GM19452 (cell line): ENCODE data around the gene XCR1.
"Not testable (repeated sequence)": the region's sequence is repeated elsewhere in the genome, so short reads cannot be mapped to it uniquely, and the experiment has no call there.

Experiments
- ATAC-seq: cut with Tn5 transposase; IDR thresholded peaks from one replicate; pipeline ENCODE4 v1.9.1; 2021; ENCODE audit not compliant: unreplicated experiment

XCR1 gene

DNA sequence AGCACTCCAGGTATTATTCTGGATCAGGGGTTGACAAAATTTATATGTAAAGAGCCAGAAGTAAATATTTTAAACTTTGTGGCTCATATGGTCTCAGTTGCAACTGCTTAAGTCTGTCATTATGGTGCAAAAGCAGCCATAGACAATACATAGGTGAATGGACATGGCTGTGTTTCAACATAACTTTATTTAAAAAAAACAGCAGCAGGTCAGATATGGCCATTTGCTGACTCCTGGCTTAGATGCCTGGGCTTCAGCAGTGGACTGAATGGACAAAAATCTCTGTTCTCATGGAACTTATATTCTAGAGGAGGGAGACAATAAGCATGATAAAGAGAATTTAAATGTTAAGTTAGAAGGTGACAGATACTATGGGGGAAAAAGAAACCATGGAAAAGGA lies 20.0 kb downstream of the XCR1 start:
- ATAC-seq, result no peak

DNA sequence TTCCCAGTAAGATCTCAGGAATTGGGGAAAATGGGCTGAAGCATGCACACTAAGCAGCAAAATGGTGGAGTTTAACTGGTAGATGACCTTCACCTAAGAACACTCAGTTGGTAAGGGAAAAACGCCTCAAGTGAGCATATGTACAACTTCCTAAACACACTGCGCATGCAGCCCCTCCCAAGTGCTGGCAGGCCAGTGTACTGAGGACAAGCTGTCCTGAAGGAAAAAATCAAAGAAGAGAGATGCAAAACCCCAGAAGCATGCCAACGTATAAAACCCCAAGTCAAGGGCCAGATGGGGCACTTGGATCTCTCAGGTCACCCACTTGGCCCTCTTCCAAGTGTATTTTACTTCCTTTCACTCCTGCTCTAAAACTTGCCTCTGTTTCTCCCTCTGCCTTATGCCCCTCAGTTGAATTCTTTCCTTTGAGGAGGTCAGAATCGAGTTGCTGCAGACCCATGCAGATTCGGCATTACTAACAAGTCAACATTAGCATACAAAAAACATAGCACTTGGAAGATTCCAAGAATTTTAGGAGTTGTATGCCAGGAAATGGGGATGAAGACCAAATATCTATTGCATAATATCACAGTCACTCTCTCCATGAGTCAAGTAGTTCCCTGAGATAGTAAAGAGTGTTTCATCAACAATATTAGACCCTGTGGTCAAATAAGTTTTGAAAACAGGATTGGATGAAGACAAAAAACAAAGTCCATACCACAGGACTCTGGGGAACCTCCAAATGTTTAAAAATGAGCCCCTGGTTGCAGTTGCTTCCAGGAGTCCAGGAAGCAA lies 20.8 kb downstream of the XCR1 start:
- ATAC-seq, result no peak

GRCh38 chr3:46003706-46004105 lies 23.6 kb downstream of the XCR1 start:
- not testable (repeated sequence) for ATAC-seq

DNA sequence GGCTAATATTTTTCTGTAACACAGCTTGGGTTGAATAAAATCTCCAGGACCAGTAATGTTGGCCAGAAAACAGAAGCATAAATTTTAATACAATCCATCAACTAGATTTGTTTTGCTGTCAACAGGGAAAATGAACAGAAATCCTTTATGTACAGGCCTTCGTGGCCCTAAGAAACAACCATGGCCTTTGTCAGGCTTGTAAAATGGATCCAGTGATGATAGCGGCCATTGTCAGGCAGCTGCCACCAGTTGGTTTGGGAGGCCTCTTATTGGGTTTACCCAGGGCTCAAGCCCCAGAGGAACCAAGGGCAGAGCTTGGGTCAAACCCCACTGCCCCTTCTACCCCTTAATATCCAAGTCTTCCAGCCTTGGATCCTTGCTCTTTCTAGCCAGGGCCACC lies 26.1 kb downstream of the XCR1 start:
- ATAC-seq, result no peak

GRCh38 chr3:45997942-45998341 lies 29.3 kb downstream of the XCR1 start:
- ATAC-seq, result no peak

- ATAC-seq, result not testable (repeated sequence)
Observed at GRCh38 chr3:45997499-45997898, 29.8 kb downstream of the XCR1 start.

- peak; percentile 93 for ATAC-seq
Observed at GRCh38 chr3:45995236-45996192, 31.8 kb downstream of the XCR1 start, which contains the start of gene FYCO1. Gene FYCO1, minus strand, starts transcription at chr3:45995824. Its CDS starts 10,914 bp downstream, at chr3:45984910.

DNA sequence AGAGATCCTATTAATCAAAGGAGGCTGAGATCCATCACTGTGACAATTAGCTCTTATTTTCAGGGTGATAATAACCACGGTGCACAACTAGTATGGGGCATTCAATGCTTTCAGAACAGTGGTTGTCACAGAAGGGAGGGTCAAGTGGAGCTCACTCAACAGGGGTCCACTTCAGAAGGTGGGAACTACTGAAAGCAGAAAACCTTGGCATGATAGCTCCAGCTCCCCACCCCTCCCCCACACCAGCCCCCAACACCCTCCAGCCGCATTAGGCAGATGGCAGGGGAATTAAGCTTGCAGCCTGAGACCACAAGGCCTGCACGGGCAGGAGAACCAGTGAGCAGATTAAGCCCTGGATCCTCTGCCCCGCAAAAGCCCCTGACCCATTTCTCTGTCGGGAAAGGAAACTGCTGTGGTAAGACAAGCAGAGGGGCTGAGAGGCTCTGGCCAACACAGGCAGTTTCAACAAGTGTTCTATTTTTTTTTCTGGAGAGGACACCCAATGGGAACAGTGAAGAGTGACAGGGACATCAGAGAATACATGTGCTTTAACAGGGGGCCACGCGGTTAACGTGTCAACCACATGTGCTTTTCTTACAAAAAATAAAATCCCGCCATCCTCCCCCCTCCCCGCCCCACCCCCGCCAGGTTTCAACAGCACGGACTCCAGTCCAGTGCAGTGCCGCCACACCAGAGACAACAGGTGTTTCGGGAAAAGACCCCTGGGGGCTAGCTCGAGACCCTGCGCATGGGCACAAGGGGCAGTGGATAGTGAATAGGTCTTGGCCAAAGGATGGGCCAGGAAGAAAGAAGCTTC lies 32.7 kb downstream of the XCR1 start:
- ATAC-seq, result peak; percentile 23

DNA sequence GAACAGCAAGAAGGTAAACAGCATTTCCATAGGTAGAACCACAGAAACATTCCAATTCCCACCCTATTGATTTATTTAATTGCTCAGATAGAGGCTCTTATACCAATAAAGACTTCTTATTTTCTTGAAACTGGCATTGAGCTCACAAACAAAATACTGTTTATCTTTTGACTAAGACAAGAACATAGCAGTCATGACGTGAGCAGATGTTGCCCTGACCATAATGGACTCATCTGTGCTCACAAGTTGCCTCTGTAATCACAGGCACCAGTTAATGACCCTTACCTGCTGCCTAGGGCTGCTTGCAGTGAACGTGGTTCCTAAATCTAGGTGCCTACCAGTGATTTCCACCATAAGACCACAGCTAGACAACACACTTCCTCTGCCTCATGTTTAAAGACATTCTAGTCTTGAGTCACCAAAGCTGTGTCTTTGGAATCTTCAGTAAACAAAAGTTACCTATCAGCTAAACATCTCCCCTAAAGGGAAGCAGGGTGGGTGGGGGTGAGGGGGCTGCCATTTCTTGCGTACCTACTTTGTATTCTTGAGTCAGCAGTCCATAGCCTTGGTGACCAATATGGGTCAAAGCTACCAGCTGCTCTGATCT lies 33.8 kb downstream of the XCR1 start:
- no peak for ATAC-seq

- no peak for ATAC-seq
Observed at GRCh38 chr3:45992821-45993221, 34.5 kb downstream of the XCR1 start.

DNA sequence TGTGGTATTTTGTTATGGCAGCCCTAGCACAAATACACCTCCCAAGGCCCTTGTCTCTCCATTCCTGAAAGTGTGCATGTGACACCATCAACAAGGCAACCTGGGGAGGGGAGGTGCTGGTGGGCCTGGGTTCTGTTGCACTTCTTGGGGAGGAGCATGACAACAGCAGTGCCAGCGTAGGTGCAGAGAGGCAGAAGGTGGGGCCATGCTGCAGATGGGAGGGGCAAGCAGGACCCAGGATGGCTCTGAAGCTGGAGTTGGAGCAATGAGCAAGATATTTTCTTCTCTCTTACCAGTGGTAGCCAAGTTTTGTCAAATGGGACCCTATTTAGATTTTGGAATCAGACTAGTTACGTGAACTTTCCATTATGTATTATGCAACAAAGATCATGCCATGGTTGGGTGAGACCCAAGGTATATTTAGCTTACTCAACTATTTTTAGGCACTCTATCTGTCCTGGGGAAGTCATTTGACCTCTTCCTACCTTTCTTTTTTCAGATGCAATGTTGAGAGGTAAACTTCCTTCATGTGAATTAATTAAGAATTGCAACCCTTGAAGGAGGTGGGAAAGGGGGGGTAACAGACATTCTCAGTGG lies 35.1 kb downstream of the XCR1 start:
- no peak for ATAC-seq

GRCh38 chr3:45991341-45991740 lies 35.9 kb downstream of the XCR1 start:
- ATAC-seq, result no peak

GRCh38 chr3:45990181-45990580 lies 37.1 kb downstream of the XCR1 start:
- no peak for ATAC-seq

GRCh38 chr3:45988804-45989203 lies 38.5 kb downstream of the XCR1 start:
- ATAC-seq, result no peak

DNA sequence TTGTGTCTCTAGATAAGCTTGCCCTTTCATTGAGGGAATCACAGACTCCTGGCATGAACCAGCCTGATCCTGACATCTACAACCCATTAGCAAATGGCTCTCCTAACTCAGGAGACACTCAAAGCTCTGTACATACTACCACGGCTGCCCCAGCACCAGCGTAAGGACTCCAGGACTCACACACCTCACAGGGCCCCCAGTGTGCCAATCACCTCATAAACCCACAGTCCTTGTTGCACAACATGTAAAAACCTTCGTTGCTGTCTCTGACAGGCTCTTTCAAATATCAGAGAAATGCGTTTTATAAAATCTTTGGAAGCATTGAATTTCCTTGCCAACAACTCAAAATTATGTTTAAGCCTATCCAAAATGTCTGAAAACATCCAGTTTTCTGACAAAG lies 38.9 kb downstream of the XCR1 start:
- no peak for ATAC-seq

DNA sequence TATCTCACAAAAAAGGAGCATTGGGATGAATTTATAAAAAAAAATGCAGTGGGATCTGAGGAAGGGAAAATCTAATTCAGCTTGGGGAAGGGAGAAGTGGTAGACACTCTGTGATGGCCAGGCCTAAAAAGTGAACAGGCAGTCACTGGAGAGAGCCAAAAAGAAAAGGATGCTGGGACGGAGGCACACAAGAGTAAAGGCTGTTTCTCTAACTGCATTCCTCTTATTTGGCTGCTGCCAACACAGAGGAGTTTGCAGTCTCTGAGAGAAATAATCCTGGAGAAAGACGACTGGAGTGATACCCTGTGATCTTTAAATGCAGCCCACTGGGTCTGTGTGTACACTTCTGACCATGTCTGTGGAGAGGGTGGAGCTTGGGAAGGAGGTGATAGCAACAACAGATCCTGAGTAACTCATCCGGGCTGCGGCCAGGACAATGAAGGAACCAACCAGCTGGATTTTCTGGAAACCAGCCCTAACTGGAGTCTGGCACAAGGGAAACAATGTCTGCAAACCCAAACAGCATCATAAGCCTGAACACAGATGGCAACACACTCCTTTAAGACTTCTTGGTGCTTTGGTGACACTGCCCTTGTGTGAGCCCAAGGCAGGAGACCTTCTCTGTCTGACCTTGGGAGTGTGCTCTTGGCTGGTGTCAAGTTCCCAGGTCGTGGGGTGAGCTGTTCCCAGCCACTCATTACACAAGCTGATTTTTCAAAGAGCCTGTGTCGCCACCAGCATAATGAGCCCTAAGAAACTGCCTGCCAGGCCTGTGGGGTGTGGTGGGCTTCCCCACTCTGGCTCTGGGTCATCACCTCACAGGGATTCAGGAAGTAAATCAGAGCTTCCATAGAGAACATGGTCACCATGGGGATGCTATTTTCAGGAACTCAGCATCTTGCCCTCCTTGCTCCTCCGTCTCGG lies 39.7 kb downstream of the XCR1 start:
- ATAC-seq, result no peak

GRCh38 chr3:45986303-45986982 lies 40.8 kb downstream of the XCR1 start:
- no peak for ATAC-seq

DNA sequence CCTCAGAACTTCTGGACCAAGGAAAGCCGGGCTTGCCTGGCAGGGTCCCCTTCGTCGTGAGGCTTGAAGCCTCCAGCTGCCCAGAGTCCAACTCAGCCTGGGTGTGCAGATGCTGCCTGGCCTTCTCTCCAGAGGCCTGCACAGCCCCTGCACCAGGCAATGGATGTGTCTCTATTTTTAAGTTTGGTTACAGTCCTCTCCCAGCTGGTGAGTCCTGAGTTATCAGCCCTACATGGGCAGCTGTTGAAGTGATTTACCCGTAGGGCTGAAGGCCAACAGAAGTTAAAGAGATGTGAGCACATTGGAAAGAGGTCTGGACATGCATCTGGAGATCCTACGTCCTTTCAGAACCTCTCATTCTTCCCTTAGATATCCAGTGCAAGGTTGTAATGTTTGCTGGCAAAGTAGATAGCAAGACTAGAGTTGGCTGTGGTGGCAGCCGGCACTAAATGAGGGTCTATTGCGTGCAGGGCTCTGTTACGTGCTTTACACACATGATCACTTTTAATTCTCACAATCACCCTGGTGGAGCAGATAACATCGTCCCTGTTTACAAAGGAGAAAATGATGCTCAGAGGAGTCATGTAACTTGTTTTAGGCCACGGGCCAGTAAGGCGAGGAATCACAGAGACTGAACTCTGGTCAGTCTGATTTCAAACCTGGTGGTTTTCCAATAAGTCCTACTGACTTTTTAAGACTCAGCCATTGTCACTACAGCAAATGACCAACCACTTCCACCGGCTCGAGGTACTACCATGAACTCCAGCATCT lies 41.6 kb downstream of the XCR1 start:
- no peak for ATAC-seq
